HG03025 (cell line): Measurements from ENCODE around the gene FRMD4B.
"Not testable (repeated sequence)": the region's sequence is repeated elsewhere in the genome, so short reads cannot be mapped to it uniquely, and the experiment has no call there.

Experiments
- ATAC-seq: cut with Tn5 transposase; IDR thresholded peaks from one replicate; pipeline ENCODE4 v1.9.1; 2021; ENCODE audit warnings: mild to moderate bottlenecking, moderate library complexity; ENCODE audit not compliant: unreplicated experiment, low FRiP score

FRMD4B gene

GRCh38 chr3:69292185-69292584 is 93.7 kb downstream of the FRMD4B start:
- no peak for ATAC-seq

- ATAC-seq, result no peak
These were observed 95.5 kb downstream of the FRMD4B start for GRCh38 chr3:69290430-69290829.

GRCh38 chr3:69290006-69290405 is 95.9 kb downstream of the FRMD4B start:
- no peak for ATAC-seq

- ATAC-seq, result peak; percentile 95
These were observed 97.6 kb downstream of the FRMD4B start for GRCh38 chr3:69288161-69288895.

- no peak for ATAC-seq
These were observed 101.8 kb downstream of the FRMD4B start for GRCh38 chr3:69283913-69284611.

GRCh38 chr3:69283496-69283895 is 102.4 kb downstream of the FRMD4B start:
- no peak for ATAC-seq

- ATAC-seq, result no peak
These were observed 103.7 kb downstream of the FRMD4B start for GRCh38 chr3:69282181-69282580.

GRCh38 chr3:69277403-69277802 is 108.5 kb downstream of the FRMD4B start:
- ATAC-seq, result not testable (repeated sequence)

GRCh38 chr3:69276884-69277283 is 109.0 kb downstream of the FRMD4B start:
- no peak for ATAC-seq

GRCh38 chr3:69276191-69276590 is 109.7 kb downstream of the FRMD4B start:
- ATAC-seq, result not testable (repeated sequence)

GRCh38 chr3:69273896-69274295 is 112.0 kb downstream of the FRMD4B start:
- ATAC-seq, result no peak

GRCh38 chr3:69272556-69272955 is 113.3 kb downstream of the FRMD4B start:
- ATAC-seq, result no peak

- no peak for ATAC-seq
These were observed 114.8 kb downstream of the FRMD4B start for GRCh38 chr3:69271098-69271497.

GRCh38 chr3:69266585-69266984 is 119.3 kb downstream of the FRMD4B start:
- no peak for ATAC-seq

- not testable (repeated sequence) for ATAC-seq
These were observed 119.8 kb downstream of the FRMD4B start for GRCh38 chr3:69266071-69266470.

GRCh38 chr3:69260843-69261405 is 125.0 kb downstream of the FRMD4B start:
- ATAC-seq, result not testable (repeated sequence)

- ATAC-seq, result no peak
These were observed 125.6 kb downstream of the FRMD4B start for GRCh38 chr3:69260216-69260787.

GRCh38 chr3:69259125-69259524 is 126.8 kb downstream of the FRMD4B start:
- no peak for ATAC-seq

- no peak for ATAC-seq
These were observed 130.0 kb downstream of the FRMD4B start for GRCh38 chr3:69255928-69256327.

GRCh38 chr3:69254351-69254750 is 131.5 kb downstream of the FRMD4B start:
- ATAC-seq, result no peak

- no peak for ATAC-seq
These were observed 133.3 kb downstream of the FRMD4B start for GRCh38 chr3:69252631-69253030.
